Astrocyte of the hippocampus (primary cell): Measurements from ENCODE around the gene LRRTM1.

ENCODE experiments used
- DNase-seq: peaks from one replicate; pipeline ENCODE4 v3.0.0; 2011; ENCODE audit warnings: low read depth, low spot score

Gene LRRTM1

GRCh38 chr2:80303909-80304837 lies at the start of gene LRRTM1:
Gene LRRTM1 (minus strand): TSS chr2:80304752. CDS start chr2:80303819, 933 bp downstream.
- peak; percentile 34 for DNase-seq

GRCh38 chr2:80351231-80351630 lies 46.7 kb upstream of the LRRTM1 start:
- peak; percentile 2 for DNase-seq

DNA sequence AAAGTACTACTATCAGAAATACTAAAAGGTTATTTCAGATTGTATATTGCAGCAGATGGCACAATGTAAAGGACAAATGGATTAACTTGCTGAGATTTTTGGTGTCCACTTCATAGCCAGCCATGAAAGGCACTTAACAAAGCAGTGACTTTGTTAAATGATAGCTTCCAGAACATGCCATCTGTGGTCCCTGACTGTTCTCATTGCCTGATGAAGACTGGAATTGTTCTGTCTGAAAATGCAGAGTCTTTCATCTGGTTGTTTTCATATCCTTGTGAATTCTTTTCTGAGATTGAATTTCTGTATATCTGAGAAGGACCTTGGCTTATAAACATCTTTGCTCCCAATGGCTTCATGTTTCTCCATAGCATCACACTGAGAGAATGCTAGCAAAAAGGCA lies 44.4 kb upstream of the LRRTM1 start:
- no peak for DNase-seq

DNA sequence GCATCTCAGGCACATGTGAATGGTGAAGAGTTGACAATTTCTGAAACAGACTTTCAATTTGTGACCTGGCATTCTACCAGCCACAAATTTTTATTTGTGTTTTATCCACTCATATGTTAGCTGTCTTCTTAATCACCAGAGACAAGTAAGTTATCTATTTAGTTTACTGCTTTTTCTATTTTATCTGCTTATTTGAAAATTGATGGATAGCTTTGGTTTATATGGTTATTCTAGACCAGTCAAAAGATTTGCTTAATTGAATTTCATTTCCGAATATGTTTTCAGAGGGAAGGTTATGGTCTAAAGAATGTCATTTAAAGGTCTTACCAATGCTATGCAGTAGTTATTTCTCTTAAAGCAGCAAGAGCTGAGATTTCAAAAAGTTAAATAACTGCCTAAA lies 43.5 kb upstream of the LRRTM1 start:
- no peak for DNase-seq

- DNase-seq = no peak
Measured at GRCh38 chr2:80340022-80340421, 35.5 kb upstream of the LRRTM1 start.

GRCh38 chr2:80338794-80339193 lies 34.2 kb upstream of the LRRTM1 start:
- DNase-seq = no peak

GRCh38 chr2:80335411-80335810 lies 30.9 kb upstream of the LRRTM1 start:
- DNase-seq = no peak

DNA sequence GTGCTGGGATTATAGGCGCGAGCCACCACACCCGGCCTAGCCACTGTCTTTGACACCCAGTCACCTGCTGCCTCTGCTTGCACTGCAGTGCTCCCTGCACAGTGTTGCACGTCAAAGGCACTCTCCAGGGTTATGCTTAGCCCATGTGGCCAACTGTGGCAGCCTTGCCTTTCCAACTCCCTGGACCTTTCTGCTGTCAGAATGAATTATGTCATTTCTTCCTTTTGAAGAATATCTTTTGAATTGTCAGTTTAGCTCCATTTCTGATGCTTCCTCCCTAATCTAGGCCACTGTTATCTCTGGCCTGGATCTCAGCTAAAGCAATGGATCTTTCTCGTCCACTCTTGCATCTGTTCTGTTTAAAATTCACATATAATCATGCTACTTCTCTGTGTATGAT lies 29.3 kb upstream of the LRRTM1 start:
- DNase-seq = no peak

DNA sequence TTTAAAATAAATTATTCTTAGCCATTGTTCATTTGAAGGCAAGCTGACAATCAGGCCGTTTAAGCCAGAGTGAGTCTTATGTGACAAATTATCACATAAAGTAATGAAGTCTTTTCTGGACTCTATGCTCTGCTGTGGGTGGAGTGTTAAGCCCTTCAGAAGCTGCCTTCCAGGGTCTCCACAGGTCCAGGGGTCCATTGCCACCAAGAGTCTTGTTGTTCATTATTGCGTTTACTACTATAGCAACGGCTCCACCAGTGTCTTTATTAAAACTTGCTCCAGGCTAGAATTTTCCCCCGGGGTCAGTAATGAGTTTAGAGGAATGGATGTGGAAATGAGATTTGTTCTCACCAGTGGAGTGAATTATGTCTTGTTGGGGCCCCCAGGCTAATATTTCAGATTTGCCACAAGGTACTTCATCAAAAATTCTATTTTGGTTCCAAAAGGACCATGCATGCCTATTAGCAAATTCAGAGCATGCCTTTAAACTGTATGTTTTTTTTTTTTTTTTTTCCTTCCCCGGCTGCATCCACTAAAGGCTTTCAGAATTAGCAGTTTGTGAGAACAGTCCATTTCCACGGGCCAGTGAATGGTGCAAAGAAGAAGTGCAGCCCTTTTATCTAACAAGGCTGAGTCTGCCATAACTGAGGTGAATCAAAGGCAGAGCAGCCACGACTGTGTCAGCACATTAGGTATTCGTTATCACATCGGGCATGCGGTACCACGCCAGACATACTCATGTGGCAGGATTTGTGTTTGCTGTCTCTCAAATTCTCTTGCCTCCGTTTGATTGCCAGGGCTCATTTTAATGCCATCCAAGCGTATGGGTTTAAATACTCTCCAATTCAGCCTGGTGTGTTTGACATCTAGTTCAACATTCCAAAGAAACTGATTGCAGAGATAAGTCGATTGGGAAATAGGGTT lies 26.2 kb upstream of the LRRTM1 start:
- DNase-seq = no peak

- no peak for DNase-seq
Measured at GRCh38 chr2:80329491-80329890, 24.9 kb upstream of the LRRTM1 start.

DNA sequence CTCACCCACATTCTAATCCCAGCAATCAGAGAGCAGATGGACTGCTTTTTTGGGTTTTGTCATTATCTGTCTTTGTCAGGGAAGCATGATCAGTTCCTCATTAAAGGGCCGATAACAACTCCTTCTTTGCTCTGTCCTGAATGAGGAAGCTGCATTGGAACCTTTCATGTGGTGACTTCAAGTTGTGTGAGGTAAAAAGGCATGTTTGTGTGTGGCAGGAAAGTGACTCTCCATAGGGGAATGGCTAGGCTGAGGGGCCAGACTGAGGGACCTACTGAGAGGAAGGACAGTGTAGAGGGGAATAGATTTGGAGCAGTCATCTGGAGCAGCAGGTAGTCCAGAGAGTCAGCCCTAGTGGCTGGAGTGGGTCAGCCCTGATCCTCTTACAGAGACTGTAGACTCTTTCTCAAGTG lies 23.6 kb upstream of the LRRTM1 start:
- DNase-seq = no peak

DNA sequence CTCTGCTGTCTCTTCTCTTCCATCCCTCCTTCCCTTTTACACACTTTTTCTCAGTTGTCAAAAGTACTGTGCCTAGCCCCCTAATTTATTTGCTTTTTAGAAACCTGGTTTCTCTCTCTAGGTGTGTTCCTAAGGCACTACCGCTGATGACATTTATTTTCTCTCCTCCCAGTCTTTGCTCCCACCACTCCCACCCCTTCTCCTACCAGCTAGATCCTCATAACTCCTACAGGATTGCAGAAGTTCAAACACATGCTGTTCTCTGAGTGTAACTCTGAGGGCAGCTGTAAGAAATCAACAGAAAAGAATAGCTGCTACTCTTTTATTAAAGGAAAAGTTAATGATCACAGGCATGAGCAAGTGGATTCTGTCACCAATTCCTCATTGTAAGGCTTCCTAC lies 22.3 kb upstream of the LRRTM1 start:
- no peak for DNase-seq

GRCh38 chr2:80326214-80326613 lies 21.7 kb upstream of the LRRTM1 start:
- DNase-seq = peak; percentile 21

DNA sequence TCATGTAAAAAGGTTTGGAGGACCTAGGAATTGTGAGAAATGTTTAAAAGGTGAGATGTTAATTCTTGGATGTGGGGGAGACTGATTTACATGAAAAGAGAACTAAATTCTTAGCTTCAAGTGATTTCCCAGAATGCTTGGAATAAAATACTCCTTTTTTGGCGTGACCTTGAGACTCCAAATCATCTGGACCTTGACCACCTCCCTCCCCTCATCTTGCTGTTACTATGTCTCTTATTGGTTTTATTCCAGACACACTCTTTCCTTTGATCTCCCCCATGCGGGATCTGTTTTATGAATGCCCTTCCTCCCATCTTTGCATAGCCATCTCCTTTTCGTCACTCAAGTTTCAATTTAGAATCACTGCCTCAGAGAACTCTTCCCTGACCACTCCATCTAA lies 20.0 kb upstream of the LRRTM1 start:
- DNase-seq = no peak

GRCh38 chr2:80323610-80324009 lies 19.1 kb upstream of the LRRTM1 start:
- no peak for DNase-seq

DNA sequence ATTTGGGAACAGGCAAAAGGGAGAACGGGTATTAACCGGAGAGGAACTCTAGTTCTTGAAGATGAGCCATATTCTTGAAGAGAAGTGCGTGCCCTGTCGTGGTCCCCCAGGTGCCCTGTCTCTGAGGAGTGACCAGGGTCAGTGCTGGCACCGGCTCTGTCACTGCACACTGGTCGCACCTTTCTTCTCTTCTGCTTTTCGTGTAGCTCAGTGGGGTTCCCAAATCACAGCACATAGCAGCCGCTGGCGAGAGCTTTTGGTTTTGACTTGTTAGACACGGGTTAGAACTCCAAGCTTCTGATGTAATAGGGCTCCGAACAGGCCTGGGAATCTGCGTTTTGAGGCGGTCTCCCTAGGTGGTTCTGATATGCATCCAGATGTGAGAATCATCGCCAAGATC lies 18.4 kb upstream of the LRRTM1 start:
- no peak for DNase-seq

- DNase-seq = no peak
Measured at GRCh38 chr2:80322311-80322920, 17.9 kb upstream of the LRRTM1 start.

DNA sequence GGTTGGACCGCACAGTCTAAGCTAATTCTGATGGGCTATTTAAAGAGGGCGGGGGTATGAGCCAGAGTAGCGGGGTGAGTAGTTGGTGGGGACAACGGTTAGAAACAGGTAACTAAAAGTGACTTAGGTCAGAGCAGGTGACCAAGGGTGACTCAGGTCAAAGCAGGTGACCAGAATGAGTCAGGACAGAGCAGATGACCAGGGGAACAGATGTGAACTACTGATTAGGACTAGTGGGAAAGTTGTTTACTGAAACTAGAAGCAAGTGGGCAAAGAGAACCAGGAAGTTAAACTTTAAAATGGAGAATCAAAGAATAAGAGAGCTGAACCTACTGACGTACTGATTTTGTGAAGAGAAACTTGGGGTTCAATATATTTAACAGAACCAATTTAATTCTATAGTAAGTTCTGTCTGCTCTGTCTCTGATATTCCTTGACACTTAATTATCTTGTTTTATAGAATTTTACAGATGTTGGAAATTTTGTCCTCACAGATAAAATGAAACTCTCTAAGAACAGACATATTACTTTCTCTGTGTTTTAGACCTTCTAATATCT lies 7.8 kb upstream of the LRRTM1 start:
- DNase-seq = no peak

GRCh38 chr2:80311304-80311703 lies 6.8 kb upstream of the LRRTM1 start:
- DNase-seq = peak; percentile 16

DNA sequence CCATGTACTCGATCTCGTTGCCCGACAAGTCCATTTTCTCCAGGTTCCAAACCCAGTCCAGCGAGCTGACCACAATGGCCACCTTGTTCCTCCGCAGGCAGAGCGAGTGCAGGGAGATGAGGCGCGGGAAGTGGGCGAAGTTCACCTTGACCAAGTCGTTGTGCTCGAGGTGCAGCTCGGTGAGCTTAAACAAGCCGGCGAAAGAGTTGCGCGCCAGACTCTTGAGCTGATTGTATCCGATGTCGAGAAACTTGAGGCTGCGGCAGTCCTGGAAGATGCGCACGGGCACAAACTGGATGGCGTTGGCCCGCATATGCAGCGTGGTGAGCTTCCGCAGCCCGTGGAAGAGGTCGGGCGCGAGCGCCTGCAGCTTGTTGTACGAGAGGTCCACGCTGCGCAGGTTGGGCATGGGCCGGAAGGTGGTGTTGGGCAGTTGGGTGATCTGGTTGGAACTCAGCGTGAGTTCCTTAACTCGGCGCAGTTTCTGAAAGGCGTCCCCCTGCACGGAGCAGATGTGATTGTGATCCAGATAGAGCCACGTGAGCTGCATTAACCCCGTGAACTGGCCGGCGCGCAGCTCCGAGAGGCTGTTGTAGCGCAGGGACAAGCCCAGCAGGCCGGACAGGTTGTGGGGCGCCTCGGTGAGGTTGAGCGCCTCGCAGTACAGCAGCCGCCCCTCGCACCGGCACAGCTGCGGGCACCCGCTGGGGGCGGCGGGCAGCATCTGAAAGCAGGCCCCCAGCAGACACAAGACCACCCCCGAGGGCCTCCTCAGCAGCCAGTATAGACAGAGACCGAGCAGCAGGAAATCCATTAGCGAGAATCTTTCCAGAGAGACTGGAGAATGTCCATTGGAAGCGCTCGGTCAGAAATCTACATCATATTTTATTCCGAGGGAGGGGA lies 1.3 kb downstream of the LRRTM1 start:
- peak; percentile 23 for DNase-seq
